ENCODE results near the gene EIF4B.
A peak's percentile ranks its signal among the peaks of the same experiment; 100 is the strongest.

EIF4B gene

DNA sequence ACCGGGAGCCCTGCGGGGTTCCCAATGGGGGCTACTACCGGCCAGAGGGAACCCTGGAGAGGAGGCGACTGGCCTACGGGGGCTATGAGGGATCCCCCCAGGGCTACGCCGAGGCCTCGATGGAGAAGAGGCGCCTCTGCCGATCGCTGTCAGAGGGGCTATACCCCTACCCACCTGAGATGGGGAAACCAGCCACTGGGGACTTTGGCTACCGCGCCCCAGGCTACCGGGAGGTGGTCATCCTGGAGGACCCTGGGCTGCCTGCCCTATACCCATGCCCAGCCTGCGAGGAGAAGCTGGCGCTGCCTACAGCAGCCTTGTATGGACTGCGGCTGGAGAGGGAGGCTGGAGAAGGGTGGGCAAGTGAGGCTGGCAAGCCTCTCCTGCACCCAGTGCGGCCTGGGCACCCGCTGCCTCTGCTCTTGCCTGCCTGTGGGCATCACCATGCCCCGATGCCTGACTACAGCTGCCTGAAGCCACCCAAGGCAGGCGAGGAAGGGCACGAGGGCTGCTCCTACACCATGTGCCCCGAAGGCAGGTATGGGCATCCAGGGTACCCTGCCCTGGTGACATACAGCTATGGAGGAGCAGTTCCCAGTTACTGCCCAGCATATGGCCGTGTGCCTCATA lies 53.3 kb downstream of the EIF4B start:
- no peak for DNase-seq

DNA sequence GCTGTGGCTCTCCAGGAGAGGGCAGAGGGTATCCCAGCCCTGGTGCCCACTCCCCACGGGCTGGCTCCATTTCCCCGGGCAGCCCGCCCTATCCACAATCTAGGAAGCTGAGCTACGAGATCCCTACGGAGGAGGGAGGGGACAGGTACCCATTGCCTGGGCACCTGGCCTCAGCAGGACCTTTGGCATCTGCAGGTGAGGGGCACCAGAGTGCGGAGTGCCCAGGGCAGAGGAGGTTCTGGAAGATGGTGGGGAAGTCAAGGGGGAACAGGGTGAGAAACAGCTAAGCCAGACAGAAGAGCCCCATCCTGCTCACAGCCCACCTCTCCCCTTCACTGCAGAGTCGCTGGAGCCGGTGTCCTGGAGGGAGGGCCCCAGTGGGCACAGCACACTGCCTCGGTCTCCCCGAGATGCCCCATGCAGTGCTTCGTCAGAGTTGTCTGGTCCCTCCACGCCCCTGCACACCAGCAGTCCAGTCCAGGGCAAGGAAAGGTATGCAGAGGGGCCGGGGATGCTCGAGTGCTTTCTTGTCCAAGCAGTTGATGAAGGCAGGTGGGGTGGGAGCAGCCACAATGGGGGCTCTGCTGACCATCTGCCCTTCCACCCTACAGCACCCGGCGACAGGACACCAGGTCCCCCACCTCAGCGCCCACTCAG lies 53.9 kb downstream of the EIF4B start:
- no peak for DNase-seq

DNA sequence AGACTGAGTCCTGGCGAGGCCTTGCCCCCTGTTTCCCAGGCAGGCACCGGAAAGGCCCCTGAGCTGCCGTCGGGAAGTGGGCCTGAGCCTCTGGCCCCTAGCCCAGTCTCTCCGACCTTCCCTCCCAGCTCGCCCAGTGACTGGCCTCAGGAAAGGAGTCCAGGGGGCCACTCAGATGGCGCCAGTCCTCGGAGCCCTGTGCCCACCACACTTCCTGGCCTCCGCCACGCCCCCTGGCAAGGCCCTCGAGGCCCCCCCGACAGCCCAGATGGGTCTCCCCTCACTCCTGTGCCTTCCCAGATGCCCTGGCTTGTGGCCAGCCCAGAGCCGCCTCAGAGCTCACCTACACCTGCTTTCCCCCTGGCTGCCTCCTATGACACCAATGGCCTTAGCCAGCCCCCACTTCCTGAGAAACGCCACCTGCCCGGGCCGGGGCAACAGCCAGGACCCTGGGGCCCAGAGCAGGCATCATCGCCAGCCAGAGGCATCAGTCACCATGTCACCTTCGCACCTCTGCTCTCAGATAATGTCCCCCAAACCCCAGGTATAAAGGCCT lies 54.5 kb downstream of the EIF4B start:
- no peak for DNase-seq

DNA sequence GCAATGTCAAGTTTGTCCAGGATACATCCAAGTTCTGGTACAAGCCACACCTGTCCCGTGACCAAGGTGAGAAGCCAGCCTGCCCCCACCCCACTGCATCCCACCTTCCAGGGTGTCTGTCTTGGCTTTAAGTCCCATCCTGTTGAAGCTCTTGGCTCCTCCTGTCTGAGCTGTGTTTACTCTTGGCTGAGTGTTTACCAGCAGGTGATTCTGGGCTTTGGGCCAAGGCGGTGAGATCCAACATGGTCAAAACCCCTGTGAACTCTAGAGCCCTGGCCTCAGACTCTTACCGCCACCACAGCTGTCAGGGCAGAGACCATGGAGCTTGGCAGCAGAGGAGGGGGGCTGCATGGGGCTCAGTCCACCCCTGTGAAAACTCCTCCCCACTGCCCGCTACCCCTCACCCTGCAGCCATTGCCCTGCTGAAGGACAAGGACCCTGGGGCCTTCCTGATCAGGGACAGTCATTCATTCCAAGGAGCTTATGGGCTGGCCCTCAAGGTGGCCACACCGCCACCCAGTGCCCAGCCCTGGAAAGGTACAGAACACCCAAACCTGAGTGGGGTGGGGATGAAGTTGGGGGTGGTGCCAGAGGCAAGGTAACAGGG lies 55.3 kb downstream of the EIF4B start:
- DNase-seq, result peak in 1 of 14 donors; percentile 40

DNA sequence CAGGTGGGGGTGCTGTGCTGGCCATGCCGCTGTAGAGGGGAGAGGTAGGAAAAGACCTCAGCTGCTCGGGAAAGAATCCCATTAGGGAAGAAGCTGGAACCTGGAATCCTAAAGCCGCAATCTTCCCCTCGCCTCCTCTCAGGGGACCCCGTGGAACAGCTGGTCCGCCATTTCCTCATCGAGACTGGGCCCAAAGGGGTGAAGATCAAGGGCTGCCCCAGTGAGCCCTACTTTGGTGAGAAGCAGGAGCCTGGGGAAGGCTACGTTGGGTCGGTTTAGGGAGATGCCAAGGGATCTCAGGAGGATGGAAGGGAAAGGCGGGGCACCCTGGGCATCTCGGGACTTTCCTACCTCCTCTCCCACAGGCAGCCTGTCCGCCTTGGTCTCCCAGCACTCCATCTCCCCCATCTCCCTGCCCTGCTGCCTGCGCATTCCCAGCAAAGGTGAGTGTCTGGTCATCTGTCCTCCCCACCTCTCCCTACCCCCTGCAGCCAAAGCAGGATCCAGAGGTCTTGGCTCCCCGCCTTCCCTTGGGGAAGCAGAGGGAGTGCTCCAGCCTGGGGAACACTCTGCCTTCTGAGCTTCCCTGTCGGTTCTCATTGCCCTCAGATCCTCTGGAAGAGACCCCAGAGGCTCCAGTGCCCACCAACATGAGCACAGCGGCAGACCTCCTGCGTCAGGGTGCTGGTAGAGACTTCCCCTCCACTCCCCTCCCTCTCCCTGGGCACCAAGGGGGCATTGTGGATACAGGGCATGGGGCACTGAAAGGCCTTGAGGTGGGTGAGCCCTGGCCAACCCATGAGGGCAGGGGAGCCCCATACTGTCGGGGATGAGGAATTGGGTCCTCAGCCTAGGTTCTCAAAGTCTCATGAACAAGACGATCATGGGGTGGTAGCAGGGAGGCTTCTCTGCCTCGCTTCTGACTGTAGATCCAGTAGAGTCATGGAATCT lies 56.0 kb downstream of the EIF4B start:
- no peak for DNase-seq

DNA sequence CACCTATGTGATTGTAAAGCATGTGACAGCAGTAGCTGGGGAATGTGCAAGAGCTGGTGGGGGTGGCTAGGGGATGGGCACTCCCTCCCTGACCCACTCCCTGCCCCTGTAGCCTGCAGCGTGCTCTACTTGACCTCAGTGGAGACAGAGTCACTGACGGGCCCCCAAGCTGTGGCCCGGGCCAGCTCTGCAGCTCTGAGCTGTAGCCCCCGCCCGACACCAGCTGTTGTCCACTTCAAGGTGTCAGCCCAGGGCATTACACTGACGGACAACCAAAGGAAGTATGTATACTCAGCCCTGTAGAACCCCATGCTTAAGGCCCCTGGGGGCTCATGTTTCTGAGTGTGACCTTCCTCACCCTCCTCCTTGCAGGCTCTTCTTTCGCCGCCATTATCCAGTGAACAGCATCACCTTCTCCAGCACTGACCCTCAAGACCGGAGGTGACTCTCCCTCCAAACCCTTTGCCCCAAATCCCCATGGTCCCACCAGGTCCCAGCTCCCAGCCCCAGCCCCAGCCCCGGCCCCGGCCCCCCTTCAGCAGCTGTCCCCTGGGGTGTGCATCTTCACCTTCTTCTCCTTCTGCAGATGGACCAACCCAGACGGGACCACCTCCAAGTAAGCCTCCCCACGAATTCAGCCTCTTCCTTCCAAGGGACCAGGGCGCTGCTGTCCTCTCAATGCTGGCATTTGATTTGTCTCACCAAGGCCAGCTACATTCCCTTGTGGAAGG lies 56.9 kb downstream of the EIF4B start:
- no peak for DNase-seq

DNA sequence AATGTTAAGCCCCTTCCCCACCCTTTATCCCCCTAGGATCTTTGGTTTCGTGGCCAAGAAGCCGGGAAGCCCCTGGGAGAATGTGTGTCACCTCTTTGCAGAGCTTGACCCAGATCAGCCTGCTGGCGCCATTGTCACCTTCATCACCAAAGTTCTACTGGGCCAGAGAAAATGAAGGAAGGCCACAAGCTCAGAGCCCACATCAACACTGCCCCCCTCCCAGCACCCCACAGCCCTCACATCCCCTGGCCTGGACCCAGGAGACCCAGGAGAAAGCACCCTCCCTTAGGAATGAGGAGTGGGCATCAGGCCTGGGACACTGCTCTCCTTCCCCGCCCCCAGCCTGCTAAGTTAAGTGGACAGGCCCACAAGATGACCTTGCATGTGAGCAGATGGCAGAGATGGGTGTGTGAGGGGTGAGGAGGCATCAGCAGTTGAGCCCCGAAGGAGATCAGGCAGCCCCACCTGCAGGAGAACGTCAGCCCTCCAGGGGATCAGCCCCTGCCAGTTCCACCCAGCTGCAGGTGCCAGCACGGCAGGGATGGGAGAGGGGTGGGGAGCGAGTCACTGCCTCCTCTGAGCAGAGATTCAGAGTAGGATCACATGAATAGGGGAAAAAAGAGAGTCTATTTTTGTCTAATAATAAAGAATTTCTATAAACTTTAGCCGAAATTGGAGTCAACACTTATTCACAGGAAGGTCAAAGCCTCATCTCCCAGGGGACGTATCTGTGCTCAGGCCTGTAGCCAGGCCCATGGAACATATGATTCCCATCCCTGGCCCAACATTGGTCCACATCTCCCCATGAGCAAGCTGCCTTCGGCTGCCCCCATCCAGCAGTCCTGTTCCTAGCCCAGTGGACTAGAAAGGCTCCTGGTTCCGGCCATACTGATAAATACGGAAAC lies 57.7 kb downstream of the EIF4B start:
- DNase-seq, result no peak

DNA sequence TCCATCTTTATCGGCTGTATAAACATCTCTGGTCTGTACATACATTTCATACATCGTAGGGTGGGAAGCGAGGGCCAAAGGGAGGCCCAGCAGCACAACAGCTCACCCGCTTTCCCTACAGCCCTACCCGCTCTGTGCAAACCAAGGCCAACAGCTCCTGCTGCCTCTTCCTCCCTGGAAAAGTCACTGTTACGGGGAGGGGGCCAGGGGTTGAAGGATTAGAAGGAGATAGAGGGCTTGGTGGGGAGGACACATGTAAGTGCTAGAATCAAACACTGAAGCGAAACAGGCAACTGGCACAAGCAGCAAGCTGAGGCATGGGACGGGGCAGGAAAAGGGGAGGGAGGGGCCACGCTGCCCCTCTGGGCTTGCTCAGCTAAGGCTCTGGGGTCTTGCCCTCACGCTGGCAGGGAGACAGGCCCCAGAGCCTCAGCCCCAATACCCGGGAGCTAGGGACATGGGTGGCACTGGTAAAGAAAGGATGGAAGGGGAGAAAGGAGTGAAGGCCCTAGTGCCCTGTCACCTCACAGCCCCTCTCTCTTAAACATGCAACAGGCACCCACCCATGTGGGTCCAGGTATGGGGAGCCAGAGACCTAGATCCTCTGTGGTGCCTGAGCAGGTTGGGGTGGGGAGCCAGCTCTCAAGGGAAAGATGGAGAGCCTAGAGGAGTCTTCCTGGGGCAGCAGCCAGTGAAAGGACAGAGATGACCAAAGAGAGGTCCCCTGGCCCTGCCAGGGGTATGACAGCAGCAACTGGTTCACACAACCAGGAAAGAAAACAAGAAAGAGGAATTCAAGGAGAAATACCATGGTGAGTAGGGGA lies 58.6 kb downstream of the EIF4B start:
- no peak for DNase-seq

DNA sequence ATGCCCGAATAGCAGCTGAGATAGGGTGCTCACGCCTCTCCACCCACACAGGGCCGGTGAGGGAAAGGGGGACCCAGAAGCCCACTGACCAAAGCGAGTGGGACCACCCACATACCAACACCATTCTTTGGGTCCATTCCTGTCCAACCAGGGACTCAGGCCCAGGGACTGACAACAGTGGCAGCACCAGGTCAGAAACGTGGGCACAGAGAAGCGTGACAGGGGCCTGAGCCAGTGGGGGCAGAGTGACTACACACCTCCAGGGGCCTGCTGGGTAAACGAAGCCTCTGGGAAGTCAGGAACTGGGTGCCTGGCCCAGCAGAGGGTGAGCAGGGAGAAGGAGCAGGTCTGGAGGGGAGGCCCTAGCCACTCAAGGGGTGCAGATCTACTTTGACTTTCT lies 59.2 kb downstream of the EIF4B start:
- DNase-seq, result no peak

DNA sequence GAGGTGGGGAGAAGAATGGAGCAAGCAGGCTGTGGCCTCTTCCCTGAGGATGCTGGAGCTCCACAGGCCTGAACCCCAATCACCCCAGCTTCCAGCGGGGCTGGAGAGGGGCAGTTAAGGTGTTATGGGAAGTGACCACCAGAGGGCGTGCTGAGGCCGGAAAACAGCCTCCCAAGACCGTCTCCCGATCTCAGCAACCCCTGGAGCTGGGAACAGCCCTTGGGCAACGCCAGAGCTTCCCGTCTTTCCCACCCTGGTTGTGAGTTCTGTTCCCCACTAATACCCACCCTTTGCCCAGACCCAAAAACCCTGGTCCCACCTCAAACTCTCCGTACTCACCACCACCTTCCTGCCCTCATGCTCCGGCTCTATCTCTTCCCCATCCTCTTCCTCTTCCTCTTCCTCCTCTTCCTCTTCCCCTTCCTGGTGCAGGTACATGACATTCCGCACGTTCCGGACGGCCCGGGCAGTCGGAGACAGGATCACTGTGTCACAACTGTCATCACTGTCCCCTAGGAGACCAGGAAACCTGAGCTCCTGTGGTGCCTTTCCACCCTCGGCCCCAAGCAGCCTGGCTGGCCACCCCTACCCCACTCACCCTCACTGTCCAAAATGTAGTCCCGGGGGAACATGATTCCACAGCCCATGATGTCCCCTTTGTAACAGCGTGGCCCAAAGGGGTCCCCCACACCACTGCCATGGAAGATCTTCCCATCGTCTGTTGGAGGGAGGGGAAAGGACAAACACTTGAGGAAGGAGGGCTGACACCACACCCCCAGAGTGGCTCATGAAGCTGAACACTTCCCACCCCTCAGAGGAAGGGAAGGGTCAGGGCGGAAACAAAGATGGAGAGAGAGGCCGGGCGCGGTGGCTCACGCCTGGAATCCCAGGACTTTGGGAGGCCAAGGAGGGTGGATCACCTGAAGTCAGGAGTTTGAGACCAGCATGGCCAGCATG lies 60.0 kb downstream of the EIF4B start:
- peak in 10 of 14 donors; percentile 27 to 74 (median 52) for DNase-seq

DNA sequence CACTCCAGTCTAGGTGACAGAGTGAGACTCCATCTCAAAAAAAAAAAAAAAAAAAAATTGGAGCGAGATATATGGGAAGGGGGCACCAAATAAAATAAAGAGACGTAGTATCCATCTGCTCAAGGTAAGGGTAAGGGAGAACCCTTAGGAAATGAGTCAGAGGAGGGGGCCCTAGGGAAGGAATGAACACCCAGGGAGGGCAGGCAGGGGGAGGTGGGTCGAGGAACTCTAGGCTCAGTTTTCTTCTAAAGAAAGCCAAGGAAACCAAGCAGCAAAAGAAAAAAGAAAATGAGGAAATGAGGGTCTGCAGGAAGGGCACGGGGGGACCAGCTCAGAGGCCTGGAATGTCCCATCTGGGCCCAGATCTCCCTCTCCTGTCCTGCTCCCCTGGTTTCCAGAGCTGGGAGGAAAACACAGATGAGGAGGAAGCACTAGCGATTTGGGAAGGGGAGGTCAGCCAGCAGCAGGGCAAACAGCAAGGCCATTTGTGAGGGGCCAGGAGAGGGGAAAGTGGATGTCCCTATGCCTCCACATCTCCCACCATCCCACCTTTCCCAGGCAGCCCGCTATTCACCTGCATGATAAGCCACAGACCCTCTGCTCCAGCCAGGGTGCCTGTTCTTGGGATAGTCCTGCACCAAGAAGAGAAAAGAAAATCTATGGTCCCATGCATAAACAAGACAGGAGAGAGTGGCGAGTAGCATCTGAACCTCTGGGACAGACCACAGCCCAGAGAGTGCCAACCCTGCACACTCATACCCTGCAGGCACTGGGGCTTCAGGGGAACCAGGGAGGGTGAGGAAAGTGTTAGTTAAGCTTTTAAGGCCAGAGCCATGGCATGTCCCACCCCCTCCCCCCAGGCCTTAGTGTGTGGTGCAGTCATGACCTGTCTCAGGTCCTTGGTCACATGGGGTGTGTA lies 61.1 kb downstream of the EIF4B start:
- no peak for DNase-seq

DNA sequence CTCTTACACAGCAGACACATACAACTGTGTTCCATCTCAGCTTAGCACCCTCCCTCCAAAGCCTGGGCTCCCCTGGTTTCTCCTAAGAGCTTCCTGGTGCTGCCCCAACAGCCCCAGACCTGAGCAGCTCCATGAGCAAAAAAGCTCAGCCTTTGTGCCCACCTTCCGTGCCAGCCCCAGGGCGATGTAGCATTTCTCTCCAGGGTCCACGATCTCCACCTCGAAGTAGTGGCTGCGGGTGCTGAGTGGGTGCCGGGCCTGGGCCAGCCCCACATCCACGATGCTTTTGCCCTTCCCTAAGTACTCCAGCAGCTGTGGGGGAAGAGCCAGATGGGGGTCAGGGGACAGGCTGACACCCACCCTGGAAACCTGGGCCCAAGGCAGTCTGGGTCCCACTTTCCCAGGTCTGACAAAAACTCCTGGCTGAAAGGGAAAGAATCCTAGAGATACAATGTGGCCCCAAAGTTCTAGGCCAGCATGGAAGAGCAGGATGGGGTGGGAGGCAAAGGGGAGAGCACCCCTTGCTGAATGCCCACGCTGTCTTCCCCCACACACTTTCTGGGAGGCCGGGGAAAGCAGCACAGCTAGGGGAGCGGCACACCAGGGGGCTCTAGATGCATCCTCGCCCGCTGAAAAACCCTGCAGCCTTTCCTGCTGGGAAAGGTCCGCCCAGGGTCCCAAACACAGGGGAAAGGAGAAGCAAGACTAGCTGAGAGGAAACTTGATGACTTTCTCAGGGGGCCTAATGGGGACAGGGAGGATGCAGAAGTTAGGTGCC lies 61.9 kb downstream of the EIF4B start:
- DNase-seq, result no peak

DNA sequence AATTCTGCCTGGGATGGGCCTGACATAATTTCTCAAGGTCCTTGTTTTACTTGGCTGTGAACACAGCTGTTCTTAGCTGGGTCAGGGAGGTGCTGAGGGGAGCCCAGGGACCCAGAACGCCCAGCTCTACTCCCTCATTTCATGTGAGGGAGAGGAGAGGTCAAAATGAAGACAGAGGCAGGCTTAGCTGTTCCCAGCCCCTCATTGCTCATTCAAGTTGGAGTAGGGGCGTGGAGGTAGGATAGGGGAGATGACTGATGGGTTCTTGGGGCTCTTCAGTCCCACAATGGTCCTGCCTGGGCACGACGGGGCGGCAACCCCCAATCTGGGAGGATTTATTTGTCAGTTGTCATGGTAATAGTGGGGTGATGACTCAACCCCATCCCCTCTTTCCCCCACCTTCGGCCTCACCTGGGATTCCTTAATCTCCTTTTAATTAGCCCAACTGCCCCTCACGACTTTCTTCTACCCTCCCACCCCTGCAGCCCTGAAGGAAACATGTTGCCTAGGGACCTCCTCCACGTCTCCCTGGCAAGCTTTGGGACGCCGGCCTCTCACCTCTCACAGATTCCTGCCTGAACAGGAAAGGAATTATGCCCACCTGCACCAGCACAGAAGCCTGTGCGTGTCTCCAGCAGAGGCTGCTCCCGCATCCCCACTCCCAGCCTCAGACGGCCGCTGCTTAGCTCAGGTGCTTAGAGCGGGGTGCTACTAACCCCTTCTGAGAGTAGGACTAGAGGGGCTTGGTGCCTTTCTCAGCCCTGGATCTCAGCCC lies 62.7 kb downstream of the EIF4B start:
- no peak for DNase-seq

DNA sequence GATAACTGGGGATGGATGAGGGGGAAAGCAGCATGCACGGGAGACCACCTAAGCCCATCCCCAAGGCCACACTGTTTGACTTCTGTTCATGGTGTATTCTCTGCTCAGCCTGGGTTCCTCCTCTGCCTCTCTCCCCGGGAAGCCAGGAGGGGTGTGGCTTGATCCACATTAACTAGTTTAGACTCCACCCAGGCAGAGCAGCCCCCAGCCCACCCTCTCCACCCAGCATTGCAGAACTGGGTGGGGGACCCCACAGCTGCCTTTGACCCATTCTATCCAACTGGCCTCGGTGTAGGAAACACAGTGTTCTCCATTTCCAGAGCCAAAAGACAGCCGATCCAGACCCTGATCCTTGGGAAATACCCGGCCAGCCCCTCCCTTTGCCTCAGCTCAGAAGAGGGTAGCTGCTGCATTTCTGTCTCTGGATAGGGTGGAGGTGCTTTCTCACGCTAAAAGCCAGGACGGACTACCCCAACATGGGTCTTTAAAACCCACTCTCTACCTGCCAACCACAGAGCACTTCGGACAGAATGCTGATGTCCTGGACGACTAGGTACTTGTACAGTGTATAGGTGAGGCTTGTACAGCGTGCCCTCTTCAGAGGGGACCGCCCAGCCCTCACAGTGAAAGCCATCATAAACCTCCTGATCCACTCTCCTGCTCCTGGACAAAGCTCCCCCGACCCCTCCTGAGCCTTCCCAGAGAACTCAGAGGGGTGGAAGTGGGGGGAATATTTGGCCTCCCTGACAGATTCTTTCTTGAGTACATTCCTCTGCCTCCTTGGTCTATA lies 63.6 kb downstream of the EIF4B start:
- DNase-seq, result no peak

DNA sequence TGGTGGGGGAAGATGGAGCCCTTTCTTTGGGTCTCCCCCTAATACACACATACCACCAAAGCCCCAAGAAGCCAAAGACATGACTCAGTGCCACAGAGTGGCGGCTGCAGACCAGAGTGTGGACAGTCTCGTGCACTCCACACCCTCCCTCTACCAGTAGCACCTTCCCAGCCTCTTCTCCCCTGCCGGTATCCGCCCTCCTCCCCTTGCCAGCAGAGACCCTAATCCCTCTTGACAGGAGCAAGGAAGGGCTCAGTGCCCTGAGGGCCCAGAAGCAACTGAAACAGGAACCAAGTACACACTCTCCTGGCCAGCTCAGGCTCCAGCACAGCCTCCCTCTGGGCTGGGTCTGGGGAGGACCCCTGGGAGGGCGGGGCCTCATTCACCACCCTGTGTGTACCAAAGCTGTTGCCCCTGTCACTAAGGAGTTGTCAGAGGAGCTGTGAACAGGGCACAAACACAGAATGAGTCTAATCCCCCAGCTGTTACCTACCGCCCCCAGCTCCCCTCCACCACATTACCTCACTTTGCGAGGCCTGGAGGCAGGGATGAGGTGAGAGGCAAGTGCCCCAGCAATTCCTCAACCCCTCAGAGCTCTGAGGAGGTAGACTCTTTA lies 64.7 kb downstream of the EIF4B start:
- DNase-seq, result no peak
